ENCODE measurements around the gene CCDC141. TPM values are rescaled to one million over a fixed set of nuclear protein-coding genes. Genes with fewer than 3 reads are reported as not detected.
A peak's percentile ranks its signal among the peaks of the same experiment; 100 is the strongest.

CCDC141 gene
- total RNA-seq, 3 donors from 2014 or later = 1.3 to 11.7 (median 2.2) TPM

- no peak for DNase-seq (ENCODE audit: low spot score in 2 of 2)
- Histone ChIP-seq H3K27me3 (no peaks in the 10 kb centered on the region), H3K9me3 (no peaks in the 10 kb centered on the region), H3K4me1 (no peaks in the 10 kb centered on the region), H3K27ac (no peak overlapping the region), H3K4me3 (no peak overlapping the region), H3K36me3 (no peaks in the 10 kb centered on the region)
- TF ChIP-seq POLR2A (IDR thresholded peaks at IDR 0.05) (no peak), POLR2AphosphoS5 (IDR thresholded peaks at IDR 0.05) (no peak)
- TF ChIP-seq, protein P1, sequence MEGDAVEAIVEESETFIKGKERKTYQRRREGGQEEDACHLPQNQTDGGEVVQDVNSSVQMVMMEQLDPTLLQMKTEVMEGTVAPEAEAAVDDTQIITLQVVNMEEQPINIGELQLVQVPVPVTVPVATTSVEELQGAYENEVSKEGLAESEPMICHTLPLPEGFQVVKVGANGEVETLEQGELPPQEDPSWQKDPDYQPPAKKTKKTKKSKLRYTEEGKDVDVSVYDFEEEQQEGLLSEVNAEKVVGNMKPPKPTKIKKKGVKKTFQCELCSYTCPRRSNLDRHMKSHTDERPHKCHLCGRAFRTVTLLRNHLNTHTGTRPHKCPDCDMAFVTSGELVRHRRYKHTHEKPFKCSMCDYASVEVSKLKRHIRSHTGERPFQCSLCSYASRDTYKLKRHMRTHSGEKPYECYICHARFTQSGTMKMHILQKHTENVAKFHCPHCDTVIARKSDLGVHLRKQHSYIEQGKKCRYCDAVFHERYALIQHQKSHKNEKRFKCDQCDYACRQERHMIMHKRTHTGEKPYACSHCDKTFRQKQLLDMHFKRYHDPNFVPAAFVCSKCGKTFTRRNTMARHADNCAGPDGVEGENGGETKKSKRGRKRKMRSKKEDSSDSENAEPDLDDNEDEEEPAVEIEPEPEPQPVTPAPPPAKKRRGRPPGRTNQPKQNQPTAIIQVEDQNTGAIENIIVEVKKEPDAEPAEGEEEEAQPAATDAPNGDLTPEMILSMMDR (IDR thresholded peaks at IDR 0.05) = no peak
- intact Hi-C loops (cut with DNase I; ENCODE audit: low total_unique reads) = no loop called here
Observed at GRCh38 chr2:178881075-178881474, 168.9 kb downstream of the CCDC141 start.

- Histone ChIP-seq H3K9me3 (no peaks in the 10 kb centered on the region), H3K27me3 (no peaks in the 10 kb centered on the region), H3K27ac (no peak overlapping the region), H3K36me3 (no peaks in the 10 kb centered on the region), H3K4me1 (no peaks in the 10 kb centered on the region), H3K4me3 (no peak overlapping the region)
- TF ChIP-seq, protein P1 (IDR thresholded peaks at IDR 0.05) = no peak
- TF ChIP-seq POLR2AphosphoS5 (IDR thresholded peaks at IDR 0.05) = no peak
- TF ChIP-seq POLR2A (IDR thresholded peaks at IDR 0.05) = no peak
- DNase-seq (ENCODE audit: low spot score in 2 of 2) = no peak
- intact Hi-C loops (cut with DNase I; ENCODE audit: low total_unique reads) = no loop called here
Observed at GRCh38 chr2:178880257-178880656, 169.7 kb downstream of the CCDC141 start.

GRCh38 chr2:178877874-178878273, 172.1 kb downstream of the CCDC141 start:
- no peak for DNase-seq (ENCODE audit: low spot score in 2 of 2)
- H3K27me3 ChIP-seq = no peaks in the 10 kb centered on the region
- intact Hi-C loops (cut with DNase I; ENCODE audit: low total_unique reads) = no loop called here
- no peak overlapping the region for H3K4me3 ChIP-seq
- no peak overlapping the region for H3K27ac ChIP-seq
- H3K9me3 ChIP-seq = no peaks in the 10 kb centered on the region
- H3K4me1 ChIP-seq = no peaks in the 10 kb centered on the region
- TF ChIP-seq, protein P1 (IDR thresholded peaks at IDR 0.05) = no peak
- TF ChIP-seq POLR2AphosphoS5 (IDR thresholded peaks at IDR 0.05) (no peak), POLR2A (IDR thresholded peaks at IDR 0.05) (no peak)
- no peaks in the 10 kb centered on the region for H3K36me3 ChIP-seq

GRCh38 chr2:178874529-178875240, 175.3 kb downstream of the CCDC141 start:
- no peak for DNase-seq (ENCODE audit: low spot score in 2 of 2)
- Histone ChIP-seq H3K27ac (peak overlapping the region in 1 of 2 donors; percentile 48), H3K36me3 (no peaks in the 10 kb centered on the region), H3K4me1 (no peaks in the 10 kb centered on the region), H3K4me3 (no peak overlapping the region), H3K9me3 (no peaks in the 10 kb centered on the region), H3K27me3 (no peaks in the 10 kb centered on the region)
- no peak for TF ChIP-seq POLR2A (IDR thresholded peaks at IDR 0.05)
- TF ChIP-seq POLR2AphosphoS5 (IDR thresholded peaks at IDR 0.05) = no peak
- TF ChIP-seq, protein P1 (IDR thresholded peaks at IDR 0.05) = no peak
- intact Hi-C loops (cut with DNase I; ENCODE audit: low total_unique reads) = no loop called here

DNA sequence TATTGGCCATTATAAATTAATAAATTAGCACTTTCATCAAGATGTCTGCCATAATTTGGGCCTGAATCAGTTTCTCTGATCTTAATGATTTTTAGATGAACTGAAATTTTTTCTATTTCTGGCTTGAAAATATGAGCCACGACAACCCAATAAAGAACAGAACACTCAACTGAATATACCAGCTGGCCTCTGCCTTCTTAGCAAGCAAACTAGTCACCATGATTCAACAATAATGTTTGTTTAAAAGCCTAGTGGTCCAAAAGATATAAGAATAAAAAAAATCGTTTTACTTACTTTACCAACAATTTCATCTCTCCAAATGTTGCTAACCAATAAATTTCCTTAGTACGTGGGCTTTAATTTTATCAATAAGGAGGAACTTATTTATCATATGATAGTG, 176.0 kb downstream of the CCDC141 start:
- no peak overlapping the region for H3K4me3 ChIP-seq
- H3K4me1 ChIP-seq = no peaks in the 10 kb centered on the region
- intact Hi-C loops (cut with DNase I; ENCODE audit: low total_unique reads) = no loop called here
- H3K36me3 ChIP-seq = no peaks in the 10 kb centered on the region
- no peak for DNase-seq (ENCODE audit: low spot score in 2 of 2)
- no peak overlapping the region for H3K27ac ChIP-seq
- H3K9me3 ChIP-seq = no peaks in the 10 kb centered on the region
- no peaks in the 10 kb centered on the region for H3K27me3 ChIP-seq
- TF ChIP-seq, protein P1 (IDR thresholded peaks at IDR 0.05) = no peak
- TF ChIP-seq POLR2A (IDR thresholded peaks at IDR 0.05) (no peak), POLR2AphosphoS5 (IDR thresholded peaks at IDR 0.05) (no peak)

Measured in breast epithelium (tissue), 4 donors.